Pancreas (tissue), 10 donors: Measurements from ENCODE around the gene WIZ. TPM values are rescaled to one million over a fixed set of nuclear protein-coding genes. Genes with fewer than 3 reads are reported as not detected.
A peak's percentile ranks its signal among the peaks of the same experiment; 100 is the strongest.
"Not testable (repeated sequence)": the region's sequence is repeated elsewhere in the genome, so short reads cannot be mapped to it uniquely, and the experiment has no call there.

Experiments used
- ATAC-seq, 4 donors: fragments of 200-7000 bp; cut with Tn5 transposase; one replicate each; pipeline versions ENCODE4 v1.8.0 to v1.9.1; 2020; ENCODE audit warnings: mild to moderate bottlenecking in 4 of 4, moderate library complexity in 4 of 4
- DNase-seq, 6 donors: peaks; one replicate each; pipeline ENCODE4 v3.0.0-alpha.2; 2020
- FAIRE-seq: peaks from 2 replicates; lab custom pipeline; 2012; peaks lifted over from hg19 to GRCh38; lab: Jason Lieb, UNC
- H3K27ac ChIP-seq, 4 donors: fragments of 200-600 bp; sonication (generic); 1 replicate in 3 of 4; 2 replicates in 1 of 4; pipeline versions ENCODE4 v1.5.0 to v1.8.0; 2020
- H3K27me3 ChIP-seq, 4 donors: fragments of 200-600 bp; one replicate each; pipeline ENCODE4 v1.8.0; 2021
- H3K36me3 ChIP-seq, 3 donors: fragments of 200-600 bp; sonication (generic) in 1 of 3; one replicate each; pipeline versions ENCODE4 v1.5.0 to v1.8.0; 2020 to 2021
- H3K4me1 ChIP-seq, 3 donors: fragments of 200-600 bp; one replicate each; pipeline ENCODE4 v1.8.0; 2021
- H3K4me3 ChIP-seq, 4 donors: fragments of 200-600 bp; sonication (generic) in 2 of 4; one replicate each; pipeline versions ENCODE4 v1.5.0 to v1.8.0; 2020 to 2021
- H3K9me3 ChIP-seq, 4 donors: fragments of 200-600 bp; one replicate each; pipeline ENCODE4 v1.8.0; 2021
- WGBS, 2 donors: extraction: QIAGEN DNeasy Blood & Tissue Kit; methylation state at CpG; one replicate each; pipeline ENCODE4 v1.1.7; 2013; 5-methylcytosine and 5-hydroxymethylcytosine counted together
- intact Hi-C, 3 donors: fragments of 100-400 bp; cut with DNase I; formaldehyde crosslinking; loops; one replicate each; pipeline versions ENCODE4 v1.11.1 to v1.14.2; 2022
- polyA plus RNA-seq, 2 donors: library from polyadenylated mRNA; stranded (reverse); fragments of 200-250 nt; gene quantifications; one replicate each; pipeline ENCODE4 v1.2.3, GENCODE V29; 2013
- total RNA-seq, 6 donors: library from RNA; stranded (reverse); fragmentation: NEBNext Ultra II Directional in 4 of 6; extraction: Animal tissue kit (Norgen Biotek cat#: 25700) in 4 of 6; gene quantifications; one replicate each; pipeline versions ENCODE4 v1.2.1 to v1.2.4, GENCODE V29; 2021 to 2023
- TF ChIP-seq, protein P1 (sequence below), 4 donors: fragments of 200-600 bp; sonication (generic) in 3 of 4; IDR thresholded peaks; one replicate each; pipeline versions ENCODE4 v1.5.0 to v1.8.0; 2021; ENCODE audit warnings: antibody characterized with exemption in 4 of 4
- donor health status: healthy with polysubstance abuse.
- donor health status: DM: no; HTN: no; CAD: no; lungs with moderate emphysema.
- donor health status: DM: no; HTN: no; CAD: no.
- donor health status: control.
- donor health status: control.
- donor health status: Bipolar disorder and iron deficiency.
- donor health status: DM: yes; HTN: yes; CAD: no.
- donor health status: DM: no; HTN: no; CAD: no.
- donor health status: DM: no; HTN: no; CAD: no.
- donor health status: DM: yes; HTN: yes; CAD: no.

Gene WIZ
- total and polyA plus RNA-seq, 8 donors: 11.0 to 23.2 (median 16.0) TPM

DNA sequence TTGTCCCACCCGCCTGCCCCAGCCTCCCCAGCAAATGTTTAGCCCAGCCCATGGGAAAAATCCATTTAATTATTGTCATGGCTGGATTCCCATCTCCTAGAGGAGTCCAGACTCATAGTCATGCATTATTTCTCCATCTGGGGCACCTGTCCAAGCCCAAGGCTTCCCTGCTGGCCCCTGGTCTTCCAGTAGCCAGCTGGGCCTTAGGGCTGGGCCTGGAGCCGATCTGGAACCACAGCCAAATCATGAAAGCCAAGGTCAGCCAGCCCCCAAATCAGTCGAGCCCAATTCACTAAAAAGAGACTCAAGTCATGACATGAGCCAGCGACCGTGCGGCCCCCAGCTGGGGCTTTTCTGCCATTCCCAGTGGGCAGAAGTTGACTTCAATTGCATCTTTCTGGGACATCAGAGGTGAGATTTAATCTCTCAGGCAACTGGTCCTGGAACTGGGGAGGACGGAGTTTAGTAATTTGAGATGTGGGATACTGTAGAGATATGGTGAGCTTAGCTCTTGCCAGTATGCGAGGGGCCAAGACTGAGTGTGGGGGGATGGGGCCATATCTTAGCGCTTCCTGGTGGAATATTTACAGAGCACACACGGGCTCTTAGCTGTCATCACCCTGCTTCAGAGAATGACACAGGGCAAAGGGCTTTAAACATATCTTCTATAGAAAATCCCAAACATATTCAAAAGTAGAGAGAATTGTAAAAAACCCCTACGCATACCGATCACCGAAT is 38.9 kb upstream of the WIZ start:
- ATAC-seq: peak in 1 of 4 donors; percentile 59
- FAIRE-seq: no peak
- H3K27ac ChIP-seq: no peak overlapping the region
- no peaks in the 10 kb centered on the region for H3K27me3 ChIP-seq
- no peaks in the 10 kb centered on the region for H3K9me3 ChIP-seq
- no peak overlapping the region for H3K4me3 ChIP-seq
- H3K4me1 ChIP-seq: no peaks in the 10 kb centered on the region
- H3K36me3 ChIP-seq: no peaks in the 10 kb centered on the region
- 65 to 66% methylated on average over 13 of the region's 13 CpGs for WGBS, 2 donors
- intact Hi-C loops: no loop called here
- TF ChIP-seq, protein P1, sequence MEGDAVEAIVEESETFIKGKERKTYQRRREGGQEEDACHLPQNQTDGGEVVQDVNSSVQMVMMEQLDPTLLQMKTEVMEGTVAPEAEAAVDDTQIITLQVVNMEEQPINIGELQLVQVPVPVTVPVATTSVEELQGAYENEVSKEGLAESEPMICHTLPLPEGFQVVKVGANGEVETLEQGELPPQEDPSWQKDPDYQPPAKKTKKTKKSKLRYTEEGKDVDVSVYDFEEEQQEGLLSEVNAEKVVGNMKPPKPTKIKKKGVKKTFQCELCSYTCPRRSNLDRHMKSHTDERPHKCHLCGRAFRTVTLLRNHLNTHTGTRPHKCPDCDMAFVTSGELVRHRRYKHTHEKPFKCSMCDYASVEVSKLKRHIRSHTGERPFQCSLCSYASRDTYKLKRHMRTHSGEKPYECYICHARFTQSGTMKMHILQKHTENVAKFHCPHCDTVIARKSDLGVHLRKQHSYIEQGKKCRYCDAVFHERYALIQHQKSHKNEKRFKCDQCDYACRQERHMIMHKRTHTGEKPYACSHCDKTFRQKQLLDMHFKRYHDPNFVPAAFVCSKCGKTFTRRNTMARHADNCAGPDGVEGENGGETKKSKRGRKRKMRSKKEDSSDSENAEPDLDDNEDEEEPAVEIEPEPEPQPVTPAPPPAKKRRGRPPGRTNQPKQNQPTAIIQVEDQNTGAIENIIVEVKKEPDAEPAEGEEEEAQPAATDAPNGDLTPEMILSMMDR (IDR thresholded peaks at IDR 0.05): no peak
- DNase-seq: no peak

DNA sequence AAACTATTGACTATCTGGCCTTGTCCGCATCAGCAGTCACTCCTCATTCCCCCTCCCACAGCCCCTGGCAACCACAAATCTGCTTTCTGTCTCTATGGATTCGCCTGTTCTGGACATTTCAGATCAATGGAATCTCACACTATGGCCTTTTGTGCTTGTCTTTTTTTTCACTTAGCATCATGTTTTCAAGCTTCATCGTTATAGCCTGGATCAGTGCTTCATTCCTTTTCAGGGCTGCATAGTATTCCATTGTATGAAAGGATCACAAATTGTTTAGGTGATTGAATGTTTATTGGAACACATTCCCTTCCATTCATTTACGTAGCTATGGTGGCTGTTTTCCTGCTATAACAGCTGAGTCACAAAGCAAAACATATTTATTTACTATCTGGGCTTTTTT is 37.3 kb upstream of the WIZ start:
- no peak overlapping the region for H3K27ac ChIP-seq
- WGBS, 2 donors: 86 to 90% methylated on average over 4 of the region's 4 CpGs
- no peaks in the 10 kb centered on the region for H3K4me1 ChIP-seq
- DNase-seq (no peak), FAIRE-seq (no peak), ATAC-seq (no peak)
- no peaks in the 10 kb centered on the region for H3K36me3 ChIP-seq
- no peaks in the 10 kb centered on the region for H3K9me3 ChIP-seq
- TF ChIP-seq, protein P1 (IDR thresholded peaks at IDR 0.05): no peak
- intact Hi-C loops: no loop called here
- no peaks in the 10 kb centered on the region for H3K27me3 ChIP-seq
- no peak overlapping the region for H3K4me3 ChIP-seq

DNA sequence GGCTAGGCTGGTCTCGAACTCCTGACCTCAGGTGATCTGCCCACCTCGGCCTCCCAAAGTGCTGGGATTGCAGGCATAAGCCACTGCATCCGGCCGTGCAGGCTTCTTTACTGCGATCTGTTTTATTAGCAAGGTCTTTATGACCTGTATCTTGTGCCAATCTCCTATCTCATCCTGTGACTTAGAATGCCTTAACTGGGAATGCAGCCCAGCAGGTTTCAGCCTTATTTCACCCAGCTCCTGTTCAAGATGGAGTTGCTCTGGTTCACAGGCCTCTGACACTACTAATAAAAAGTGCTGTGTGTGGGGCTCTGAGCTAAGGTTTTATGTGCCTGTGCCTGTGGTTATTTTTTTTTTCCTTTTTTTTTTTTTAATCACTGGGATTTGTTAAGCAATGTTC is 36.0 kb upstream of the WIZ start:
- WGBS, 2 donors: 77 to 80% methylated on average over 5 of the region's 5 CpGs
- H3K9me3 ChIP-seq, FAIRE-seq, H3K36me3 ChIP-seq, H3K4me1 ChIP-seq, H3K27ac ChIP-seq, intact Hi-C loops, DNase-seq, ATAC-seq, H3K27me3 ChIP-seq, H3K4me3 ChIP-seq: not testable (repeated sequence)

DNA sequence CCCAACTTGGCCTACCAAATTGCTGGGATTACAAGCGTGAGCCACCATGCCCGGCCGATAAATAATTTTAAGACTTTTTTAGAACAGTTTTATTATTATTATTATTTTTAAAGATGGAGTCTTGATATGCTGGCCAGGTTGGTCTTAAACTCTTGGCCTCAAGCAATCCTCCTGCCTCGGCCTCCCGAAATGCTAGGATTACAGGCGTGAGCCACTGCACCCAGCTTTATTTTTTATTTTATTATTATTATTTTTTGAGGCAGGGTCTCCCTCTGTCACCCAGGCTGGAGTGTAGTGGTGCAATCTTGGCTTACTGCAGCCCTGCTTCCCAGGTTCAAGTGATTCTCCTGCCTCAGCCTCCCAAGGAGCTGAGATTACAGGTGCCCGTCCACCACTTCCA is 31.2 kb upstream of the WIZ start:
- H3K27ac ChIP-seq, ATAC-seq, H3K4me1 ChIP-seq, FAIRE-seq, H3K27me3 ChIP-seq, DNase-seq, H3K36me3 ChIP-seq, H3K9me3 ChIP-seq, H3K4me3 ChIP-seq, intact Hi-C loops: not testable (repeated sequence)
- WGBS, 2 donors: 81 to 89% methylated on average over 7 of the region's 7 CpGs

DNA sequence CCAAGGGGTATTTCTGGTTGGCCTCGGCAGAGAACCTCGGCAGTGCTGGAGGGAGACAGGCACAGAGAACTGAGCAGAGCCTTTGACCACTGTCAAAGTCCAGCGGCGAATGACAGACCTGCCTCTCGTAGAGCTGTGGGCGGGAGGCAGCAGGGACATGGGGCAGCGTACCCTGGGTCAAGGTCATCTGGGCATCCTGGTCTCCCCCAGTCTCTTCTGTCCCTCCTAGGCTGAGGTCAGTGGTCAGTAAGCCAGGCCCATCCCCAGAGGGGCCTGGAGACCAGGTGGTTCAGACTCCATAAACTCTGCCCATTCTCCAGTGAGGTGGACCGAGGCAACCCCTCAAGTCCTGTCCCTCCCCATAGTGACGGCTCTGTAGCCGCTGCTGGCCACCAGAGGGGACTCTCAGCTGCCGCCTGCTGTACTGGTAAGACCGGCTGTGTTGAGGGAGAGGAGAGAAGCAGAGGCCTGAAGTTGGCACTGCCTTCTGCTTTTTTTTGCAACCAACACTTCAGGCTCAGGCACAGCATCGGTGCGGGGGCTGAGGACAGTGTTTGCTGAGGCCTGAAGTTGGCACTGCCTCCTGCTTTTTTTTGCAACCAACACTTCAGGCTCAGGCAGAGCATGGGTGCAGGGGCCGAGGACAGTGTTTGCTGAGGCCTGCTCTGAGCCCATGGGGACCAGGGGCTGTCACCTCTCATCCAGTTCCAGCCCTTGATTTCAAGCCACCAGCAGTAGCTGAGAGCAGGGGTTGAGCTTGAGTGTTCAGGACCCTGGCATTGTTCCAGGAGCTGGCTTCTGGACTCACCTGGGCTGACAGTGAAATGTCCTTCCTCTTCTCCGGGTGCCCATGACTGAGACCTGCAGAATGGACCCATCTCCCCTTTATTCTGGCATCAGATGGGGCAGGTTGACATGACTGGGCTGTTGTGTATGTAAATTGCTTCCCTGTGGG is 29.9 kb upstream of the WIZ start, which contains the start of gene PGLYRP2:
Gene PGLYRP2, minus strand, starts transcription at position 111 of the 955 bp plus-strand sequence. CDS start 130 bp downstream, outside the sequence.
- ATAC-seq (peak; percentile 60 to 88 (median 76)), FAIRE-seq (no peak), DNase-seq (peak in 2 of 6 donors; percentile 34 to 72)
- Histone ChIP-seq H3K9me3 (no peaks in the 10 kb centered on the region), H3K27ac (no peak within 1 kb of the TSS), H3K4me3 (no peak within 1 kb of the TSS), H3K36me3 (no peaks in the 10 kb centered on the region), H3K27me3 (no peaks in the 10 kb centered on the region), H3K4me1 (no peaks in the 10 kb centered on the region)
- intact Hi-C loops: no loop called here
- TF ChIP-seq, protein P1 (IDR thresholded peaks at IDR 0.05): peak in 1 of 4 donors; percentile 10
- 51% methylated on average over 16 of the region's 16 CpGs for WGBS, 2 donors
